ENCODE measurements around the gene FNIP2. TPM values are rescaled to one million over a fixed set of nuclear protein-coding genes. Genes with fewer than 3 reads are reported as not detected.

Gene FNIP2
- total RNA-seq, 1 donor from 2014 or later: 57.2 TPM

DNA sequence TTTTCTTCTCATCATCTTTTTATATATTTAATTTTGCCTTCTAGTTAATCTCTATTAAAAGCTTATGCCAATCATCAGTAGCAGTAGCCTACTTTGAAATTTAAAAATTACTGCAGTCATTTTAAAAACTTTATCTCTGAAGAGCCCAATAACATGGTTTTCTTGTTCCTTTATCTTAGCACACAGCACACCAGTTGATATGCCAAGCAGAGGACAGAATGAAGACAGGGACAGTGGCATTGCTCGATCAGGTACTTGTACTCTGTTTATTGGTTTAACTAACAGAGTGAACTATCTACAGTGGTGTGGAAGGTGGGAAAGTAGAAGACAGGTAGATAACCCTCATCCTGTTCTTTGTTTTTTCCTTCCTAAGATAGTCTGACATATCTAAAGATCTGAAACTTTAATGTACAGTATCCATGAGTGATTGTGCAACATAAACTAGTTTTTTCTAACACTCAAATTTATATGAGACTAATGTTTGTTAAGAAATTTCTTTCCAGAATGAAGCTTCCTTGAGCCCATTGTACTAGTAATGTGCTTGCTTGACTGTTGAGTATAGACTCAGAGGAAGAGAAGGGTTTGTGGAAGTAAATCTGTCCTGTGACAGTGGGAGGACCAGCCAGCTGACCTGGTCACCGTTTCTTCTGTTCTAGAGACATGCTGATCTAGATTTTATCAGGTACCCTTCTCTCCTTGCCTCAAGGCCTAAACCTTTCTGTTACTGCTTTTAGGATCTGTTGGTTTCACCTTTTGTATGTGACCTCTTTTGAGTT, 66.6 kb downstream of the FNIP2 start:
- no peak for DNase-seq (ENCODE audit: low spot score)

DNA sequence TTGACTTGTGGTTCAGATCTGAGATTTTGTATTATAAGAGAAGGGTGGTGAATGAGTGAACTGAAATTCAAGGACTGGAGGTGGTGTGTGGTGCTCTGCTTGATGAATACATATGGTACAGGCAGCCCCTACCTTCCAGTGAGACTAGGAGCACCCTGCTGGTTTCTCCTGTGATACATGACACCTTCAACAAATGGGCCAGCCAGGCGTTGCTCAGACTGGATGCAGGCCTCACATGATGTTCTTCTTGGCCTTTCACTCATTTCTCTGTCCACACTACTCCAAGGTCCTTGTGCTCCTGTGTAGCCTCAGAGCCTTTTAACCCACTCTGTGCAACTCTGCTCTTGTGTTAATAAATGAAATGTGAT, 67.2 kb downstream of the FNIP2 start:
- no peak for DNase-seq (ENCODE audit: low spot score)

DNA sequence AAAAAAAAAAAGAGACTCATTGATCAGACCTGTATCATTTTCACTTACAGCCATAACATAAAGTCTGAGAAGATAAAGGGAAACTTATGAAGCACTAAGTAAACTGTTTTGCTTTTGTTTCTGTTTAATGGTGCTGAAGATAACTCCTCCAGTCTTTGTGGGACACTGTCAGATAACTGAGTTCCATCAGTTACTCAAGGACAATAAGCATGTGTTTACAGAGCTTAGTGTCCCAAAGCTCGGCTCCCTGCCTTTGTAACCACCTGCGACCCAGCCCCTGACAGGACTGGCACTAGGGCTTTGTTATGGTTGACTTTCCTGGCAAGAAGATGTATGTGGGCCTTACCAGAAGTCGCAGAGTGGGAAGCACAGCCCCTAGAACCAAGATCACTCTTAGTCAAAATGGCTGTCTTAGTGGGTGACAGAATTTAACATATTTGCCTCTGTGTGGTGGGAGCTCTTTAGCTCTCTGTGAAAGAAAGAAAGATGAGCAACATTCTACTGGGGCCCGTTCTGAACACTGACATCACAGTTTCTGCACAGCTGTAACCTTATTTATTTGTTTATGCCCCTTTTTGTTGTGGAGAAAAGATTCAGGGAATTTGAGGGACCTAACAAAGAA, 68.1 kb downstream of the FNIP2 start:
- no peak for DNase-seq (ENCODE audit: low spot score)

GRCh38 chr4:158837527-158838141, 68.8 kb downstream of the FNIP2 start:
- DNase-seq (ENCODE audit: low spot score): no peak

DNA sequence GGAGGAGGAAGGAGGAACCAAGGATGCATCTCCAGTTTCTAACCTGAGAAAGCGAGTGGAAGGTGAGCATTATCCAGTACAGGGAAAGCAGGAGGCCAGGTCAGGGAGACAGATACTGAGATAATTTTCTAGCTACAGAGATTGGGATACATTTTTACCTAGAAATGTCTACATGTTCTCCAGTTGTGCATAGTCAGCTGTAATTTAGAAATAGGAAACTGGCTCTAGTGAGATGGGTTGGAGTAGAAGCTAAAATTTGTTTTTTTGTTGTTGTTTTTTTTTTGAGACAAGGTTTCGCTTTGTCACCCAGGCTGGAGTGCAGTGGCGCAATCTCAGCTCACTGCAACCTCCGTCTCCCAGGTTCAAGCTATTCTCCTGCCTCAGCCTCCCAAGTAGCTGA, 71.3 kb downstream of the FNIP2 start:
- no peak for DNase-seq (ENCODE audit: low spot score)

- DNase-seq (ENCODE audit: low spot score): no peak
These were observed 72.7 kb downstream of the FNIP2 start for GRCh38 chr4:158841540-158841939.

DNA sequence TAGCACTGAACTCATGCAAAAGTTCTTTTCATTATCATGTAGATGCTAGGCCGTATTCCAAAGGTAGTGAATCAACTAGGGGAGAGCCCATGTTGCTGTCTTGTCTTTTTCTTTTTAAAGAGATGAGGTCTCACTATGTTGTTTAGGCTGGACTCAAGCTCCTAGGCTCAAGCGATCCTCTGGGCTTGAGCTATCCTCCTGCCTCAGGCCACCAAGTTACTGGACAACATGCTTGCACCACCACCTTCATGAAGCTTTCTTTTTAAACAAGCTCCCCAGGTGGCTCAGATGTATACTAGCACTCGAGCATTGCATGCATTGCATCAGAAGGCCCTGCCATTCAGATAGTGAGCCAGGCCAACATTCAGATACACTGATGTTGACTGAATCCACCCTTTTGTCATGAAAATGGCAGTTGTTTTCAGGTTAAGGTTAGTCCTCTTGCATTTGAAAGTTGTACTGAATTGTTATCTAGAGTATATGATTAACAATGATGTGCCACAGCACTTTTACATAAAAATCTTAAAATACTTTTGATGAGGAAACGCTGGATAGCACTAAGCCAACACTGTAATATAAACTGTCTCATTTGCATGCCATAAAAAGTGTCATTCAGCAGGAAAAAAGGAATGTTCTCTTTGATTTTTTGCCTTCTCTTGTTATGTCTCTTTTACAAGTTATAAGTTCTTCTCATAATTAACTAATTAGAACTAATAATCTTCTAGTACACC, 76.7 kb downstream of the FNIP2 start:
- no peak for DNase-seq (ENCODE audit: low spot score)

DNA sequence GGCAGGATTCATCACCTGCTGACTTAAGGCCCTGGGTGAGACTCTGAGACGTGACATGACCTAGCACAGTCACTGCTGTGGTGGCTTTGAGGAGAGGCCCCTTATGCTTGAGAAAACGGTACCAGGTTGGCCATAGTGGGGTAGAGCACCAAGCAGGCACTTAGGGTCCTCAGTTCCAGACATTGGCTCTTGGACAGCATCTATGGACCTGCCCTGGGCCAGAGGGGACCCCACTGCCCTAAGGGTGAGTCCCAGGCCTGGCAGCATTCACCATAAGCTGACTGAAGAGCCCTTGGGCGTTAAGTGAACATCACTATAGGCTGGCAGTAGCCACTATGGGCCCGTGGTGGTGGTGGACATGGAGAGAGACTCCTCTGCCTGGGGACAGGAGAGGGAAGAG, 78.7 kb downstream of the FNIP2 start:
- no peak for DNase-seq (ENCODE audit: low spot score)

- DNase-seq (ENCODE audit: low spot score): no peak
These were observed 80.9 kb downstream of the FNIP2 start for GRCh38 chr4:158849681-158850080.

DNA sequence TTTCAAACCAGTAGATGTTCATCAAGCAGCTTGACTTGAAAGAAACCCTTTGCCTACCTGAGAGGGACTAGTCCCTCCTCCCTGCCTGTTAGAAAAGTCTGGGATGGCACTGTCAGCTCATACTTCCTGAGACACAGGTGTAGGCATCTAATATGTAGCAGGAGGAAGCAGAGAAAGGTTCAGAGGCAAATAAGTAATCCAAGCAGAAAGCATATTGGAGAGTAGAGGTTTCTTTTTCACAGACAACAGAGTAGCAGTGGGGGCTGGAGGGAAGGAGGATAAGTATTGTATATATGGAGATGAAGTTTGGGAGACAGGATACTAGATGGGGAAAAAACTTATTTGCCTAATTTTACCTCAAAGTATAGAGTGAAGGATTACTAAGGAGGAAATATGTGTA, 81.5 kb downstream of the FNIP2 start:
- no peak for DNase-seq (ENCODE audit: low spot score)

DNA sequence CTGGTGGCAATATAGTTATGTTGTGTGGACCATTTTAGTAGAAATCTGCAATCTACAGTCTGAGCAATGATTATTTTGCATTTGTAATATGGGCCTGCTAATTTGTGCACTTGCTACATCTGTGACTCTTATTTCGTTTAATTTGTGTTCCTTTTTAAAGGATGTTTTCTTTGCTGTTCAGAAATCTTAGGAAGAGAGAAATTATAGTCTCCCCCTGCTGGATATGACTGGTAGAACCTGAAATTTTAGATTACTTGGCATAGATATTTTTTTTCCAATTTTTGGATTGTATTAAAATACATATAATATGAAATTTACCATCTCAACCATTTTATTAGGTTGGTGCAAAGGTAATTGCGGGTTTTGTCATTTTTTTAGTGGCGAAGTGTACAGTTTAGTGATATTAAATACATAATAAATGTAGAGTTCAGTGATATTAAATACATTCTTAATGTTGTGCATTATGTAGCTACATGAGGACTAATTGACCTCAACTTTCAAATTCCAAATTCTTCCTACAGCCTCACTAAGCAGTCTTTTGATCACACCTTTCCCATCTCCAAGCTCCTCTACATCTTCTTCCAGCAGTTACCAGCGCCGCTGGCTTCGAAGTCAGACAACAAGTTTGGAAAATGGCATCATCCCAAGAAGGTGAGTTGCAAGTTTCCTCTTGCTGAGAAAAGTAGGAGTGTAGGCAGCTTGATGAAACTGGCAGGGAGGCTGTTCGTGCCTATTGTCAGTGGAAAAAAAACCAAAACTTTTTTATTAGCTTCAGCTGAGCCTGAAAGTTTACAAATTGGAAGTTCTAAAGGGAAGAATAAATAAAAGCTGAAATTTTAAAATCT, 82.2 kb downstream of the FNIP2 start:
- DNase-seq (ENCODE audit: low spot score): no peak

GRCh38 chr4:158854236-158854635, 85.4 kb downstream of the FNIP2 start:
- DNase-seq (ENCODE audit: low spot score): no peak

DNA sequence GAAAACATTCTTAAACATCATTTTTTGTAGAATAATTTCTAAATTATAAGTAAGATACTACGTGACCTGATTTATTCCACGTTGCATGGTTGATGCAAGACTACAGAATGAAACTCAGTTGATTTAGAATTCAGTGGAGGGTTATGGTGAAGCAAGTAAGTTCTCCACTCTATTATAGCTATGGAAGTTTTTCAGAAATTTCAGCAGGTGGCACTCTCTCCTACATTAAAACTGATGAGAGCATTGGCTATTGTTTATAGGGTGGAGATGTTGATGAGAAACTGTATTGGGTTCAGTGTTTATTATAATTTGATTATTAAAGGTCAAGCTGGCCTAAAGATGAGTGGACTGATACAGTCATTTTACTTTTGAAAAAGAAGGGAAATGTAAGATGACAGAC, 88.0 kb downstream of the FNIP2 start:
- DNase-seq (ENCODE audit: low spot score): no peak

DNA sequence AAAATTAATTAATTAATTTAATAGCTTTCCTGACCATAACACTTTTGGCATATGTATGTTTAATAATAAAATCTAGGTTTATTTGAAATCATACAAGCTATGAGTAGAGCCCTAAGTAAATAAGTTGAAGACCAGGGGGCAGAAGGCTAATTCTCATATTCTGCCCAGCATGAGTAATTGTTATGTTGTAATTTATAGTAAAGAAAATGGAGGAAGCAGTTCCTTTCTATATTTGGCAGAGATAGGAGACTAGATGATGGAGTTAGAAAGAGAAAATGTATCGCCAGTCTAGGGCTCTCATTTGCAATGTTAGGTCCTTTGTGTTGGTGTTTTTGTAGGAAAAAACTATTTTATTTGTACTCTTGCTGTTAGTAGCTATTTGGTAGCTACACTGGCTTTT, 89.1 kb downstream of the FNIP2 start:
- DNase-seq (ENCODE audit: low spot score): no peak

- no peak for DNase-seq (ENCODE audit: low spot score)
These were observed 89.8 kb downstream of the FNIP2 start for GRCh38 chr4:158858410-158859199.

DNA sequence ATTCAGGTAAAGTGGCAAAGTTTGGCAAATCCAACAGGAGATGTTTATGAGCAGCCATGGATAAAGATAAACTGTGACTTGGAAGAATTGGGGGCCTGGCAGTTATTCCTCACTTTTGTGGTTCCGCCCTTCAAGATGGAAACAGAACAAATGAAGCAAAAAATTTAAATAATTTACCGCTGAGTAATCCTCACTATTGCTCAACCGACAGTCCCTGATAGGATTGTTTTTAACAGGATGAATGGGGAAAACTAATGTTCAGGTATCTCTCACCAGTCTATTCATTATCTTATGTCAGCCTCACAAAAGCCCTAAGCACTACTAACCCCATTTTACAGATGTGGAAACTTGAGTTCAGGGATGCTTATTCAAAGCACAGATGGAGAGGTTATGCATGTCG, 90.8 kb downstream of the FNIP2 start:
- no peak for DNase-seq (ENCODE audit: low spot score)

GRCh38 chr4:158860856-158861255, 92.0 kb downstream of the FNIP2 start:
- no peak for DNase-seq (ENCODE audit: low spot score)

- no peak for DNase-seq (ENCODE audit: low spot score)
These were observed 92.5 kb downstream of the FNIP2 start for GRCh38 chr4:158861281-158861680.

GRCh38 chr4:158861766-158862165, 92.9 kb downstream of the FNIP2 start:
- DNase-seq (ENCODE audit: low spot score): no peak

DNA sequence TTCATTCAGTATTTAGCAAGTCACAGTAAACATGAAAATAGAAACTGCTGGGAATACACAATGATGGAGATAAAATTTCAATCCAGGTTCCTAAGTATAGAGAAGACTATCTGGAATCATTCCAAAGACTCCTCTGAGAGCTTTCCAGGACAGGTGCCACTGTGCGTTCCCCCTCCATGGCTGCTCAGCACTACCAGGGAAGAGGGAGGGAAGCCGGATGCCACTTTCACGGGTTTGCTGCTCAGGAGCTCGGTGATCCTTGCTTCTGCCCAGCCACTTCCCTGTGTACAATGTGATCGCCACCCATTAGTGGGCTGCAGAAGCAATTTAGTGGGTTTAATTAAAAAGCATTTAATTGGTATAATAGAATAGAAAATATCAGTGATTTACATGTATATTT, 94.5 kb downstream of the FNIP2 start:
- no peak for DNase-seq (ENCODE audit: low spot score)

All from mesenteric fat pad (tissue), 1 donor.